HG02763 (cell line): ENCODE results near the gene NEO1.

Source experiments
- ATAC-seq: cut with Tn5 transposase; IDR thresholded peaks from one replicate; pipeline ENCODE4 v1.9.1; 2021; ENCODE audit warnings: mild to moderate bottlenecking, moderate library complexity; ENCODE audit not compliant: unreplicated experiment

NEO1 gene

DNA sequence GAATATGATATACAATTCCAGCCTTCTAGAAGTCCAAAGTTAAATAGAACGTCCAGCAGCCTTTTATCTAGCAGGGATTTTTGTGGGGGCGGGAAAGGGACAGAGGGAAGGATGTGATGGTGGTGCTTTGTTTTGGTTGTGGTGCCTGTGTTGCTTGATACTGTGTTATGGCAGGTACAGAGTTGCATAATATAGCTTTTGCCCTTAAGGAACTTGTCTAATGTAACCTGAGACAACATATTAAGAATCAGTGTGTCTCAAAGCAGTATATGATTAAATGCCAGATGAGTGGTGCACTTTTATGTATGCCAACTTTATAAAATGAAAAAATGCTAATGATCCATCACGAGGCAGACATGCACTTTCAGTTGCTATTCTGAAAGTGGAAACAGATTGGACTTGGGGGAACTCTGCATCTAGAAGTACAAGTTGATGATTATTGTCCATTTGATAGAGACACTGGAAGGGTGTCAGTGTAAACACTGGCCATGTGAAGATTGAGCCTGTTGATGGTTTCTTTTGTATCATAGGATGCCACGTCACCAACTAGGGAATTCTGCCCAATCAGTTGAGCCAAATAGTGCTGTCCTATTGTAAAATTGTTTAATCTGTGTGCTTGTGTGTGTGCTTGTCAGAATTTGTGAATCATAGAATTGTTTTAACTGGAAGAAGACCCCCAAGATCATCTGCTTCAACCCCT lies 23.0 kb downstream of the NEO1 start:
- ATAC-seq, result no peak

DNA sequence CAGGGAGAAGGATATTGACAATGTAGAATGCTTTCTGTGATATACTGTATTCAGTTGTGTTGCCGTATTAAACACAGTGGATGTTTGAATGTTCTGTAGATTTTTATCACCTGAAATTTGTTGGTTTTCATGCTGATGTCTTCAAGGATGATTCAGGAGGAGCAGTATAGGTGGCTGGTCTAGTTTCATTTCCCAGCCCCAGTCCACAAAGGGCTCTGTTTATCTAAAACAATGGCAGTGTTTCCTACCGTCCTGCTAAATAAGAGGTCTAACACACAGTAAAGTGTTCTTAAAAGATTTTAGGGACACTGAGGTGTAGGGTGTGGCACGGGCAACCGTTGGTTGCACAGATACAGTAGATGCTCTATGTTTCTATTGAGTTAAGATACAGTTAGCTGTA lies 26.0 kb downstream of the NEO1 start:
- ATAC-seq, result no peak

DNA sequence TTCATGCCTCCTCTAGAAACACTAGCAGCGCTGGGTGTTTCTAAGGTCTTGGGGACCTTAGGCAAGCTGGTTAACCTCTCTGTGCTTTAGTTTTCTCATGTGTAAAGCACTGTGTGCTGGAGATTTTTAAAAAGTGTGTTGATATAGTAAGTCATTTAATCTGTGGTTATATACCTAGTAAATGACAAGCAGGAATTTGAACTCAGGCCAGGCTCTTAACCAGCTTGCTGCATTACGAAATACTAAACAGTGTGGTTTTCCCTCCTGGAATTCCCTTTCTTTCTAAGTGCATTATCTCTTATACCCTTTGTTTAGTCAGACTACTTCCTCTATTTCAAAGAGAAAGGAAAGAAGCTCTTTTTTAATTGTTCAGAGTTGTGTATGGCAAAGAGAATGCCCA lies 26.5 kb downstream of the NEO1 start:
- no peak for ATAC-seq

DNA sequence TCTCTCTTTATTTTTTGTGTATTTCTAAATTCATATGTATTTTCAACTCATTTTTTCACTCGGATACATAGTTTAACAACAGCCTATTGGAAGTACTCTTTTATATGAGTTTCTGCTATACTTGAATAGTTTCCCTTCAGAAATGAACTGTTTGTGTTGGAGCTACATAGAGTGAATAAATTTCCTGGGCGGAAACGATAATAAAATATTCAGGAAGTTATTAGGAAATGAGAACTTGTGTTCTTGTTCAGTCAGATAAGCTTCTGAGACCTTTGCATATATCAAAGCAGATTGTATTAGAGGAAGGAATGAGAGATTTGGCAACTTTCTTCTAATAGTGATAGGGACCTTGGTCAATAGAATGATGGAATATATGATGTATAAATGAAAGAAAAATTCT lies 27.3 kb downstream of the NEO1 start:
- no peak for ATAC-seq

DNA sequence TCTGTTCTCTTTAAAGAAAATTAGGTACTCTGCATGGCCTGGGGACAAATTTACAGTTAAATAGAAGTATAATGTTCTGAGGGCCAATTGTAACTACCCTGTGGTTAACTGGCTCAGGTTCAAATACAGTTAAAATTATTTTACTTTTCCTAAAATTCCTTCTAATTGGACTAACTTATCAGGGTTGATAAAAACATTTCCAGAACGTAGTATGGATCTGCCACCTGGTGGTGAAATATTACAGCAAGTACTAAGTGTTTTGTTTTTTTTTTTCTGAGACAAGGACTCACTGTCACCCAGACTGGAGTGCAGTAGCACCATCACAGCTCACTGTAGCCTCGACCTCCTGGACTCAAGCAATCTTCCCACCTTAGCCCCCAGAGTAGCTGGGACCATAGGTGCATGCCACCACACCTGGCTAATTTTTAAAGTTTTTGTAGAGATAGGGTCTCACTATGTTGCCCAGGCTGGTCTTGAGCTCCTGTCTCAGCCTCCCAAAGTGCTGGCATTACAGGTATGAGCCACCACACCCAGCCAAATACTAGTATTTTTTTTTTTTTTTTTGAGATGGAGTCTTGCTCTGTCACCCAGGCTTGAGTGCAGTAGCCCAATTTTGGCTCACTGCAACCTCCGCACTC lies 29.2 kb downstream of the NEO1 start:
- no peak for ATAC-seq

DNA sequence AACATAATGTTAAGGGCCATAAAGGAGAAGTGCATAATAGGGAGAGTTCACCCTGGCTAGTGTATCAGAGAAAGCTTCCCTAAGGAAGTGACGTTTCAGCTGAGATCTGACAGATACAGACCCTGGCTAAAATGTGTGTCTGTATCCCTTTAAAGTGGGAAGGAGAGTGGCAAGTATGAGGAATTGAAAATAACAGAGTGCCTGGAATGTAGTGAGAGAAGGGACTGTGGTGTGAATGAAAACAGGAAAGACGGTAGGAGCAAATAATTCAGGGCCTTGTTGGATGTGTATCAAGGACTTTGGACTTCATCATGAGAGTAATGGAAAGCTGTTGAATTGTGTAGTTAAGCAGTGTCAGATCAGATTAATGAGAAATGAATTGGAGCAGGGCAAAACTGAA lies 30.5 kb downstream of the NEO1 start:
- no peak for ATAC-seq

DNA sequence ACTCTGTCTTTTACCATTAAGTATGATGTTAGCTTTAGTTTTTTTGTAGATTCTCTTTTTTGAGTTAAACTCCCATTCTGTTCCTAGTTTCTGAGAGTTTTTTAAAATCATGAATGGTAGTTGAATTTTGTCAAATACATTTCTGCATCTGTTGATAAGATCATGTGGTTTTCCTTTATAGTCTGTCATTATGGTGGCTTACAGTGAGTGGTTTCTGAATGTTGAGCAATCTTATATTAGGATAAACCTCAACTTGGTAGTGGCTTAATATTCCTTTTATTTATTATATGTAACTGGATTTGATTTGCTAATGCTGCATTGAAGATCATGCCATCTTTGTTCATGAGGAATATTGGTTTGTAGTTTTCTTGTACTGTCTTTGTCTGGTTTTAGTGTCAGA lies 34.8 kb downstream of the NEO1 start:
- no peak for ATAC-seq

DNA sequence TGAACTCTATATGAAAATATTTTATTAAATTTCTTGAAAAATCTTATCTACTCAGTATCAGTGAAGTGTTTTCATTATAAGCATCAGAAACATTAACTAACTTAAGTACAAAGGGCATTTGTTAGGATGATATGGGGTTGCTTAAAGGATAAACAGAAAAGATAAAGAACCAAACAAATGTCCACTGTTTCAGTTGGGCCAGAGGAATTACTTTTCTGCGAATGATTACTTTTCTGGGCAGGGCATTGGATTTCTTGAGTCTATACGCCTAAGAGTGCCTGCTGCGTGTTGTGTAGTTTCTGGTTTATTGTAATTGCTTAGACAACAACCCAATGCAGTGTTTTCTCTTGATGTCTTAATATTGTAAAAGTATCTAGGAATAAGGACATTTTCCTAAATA lies 52.8 kb downstream of the NEO1 start:
- no peak for ATAC-seq

DNA sequence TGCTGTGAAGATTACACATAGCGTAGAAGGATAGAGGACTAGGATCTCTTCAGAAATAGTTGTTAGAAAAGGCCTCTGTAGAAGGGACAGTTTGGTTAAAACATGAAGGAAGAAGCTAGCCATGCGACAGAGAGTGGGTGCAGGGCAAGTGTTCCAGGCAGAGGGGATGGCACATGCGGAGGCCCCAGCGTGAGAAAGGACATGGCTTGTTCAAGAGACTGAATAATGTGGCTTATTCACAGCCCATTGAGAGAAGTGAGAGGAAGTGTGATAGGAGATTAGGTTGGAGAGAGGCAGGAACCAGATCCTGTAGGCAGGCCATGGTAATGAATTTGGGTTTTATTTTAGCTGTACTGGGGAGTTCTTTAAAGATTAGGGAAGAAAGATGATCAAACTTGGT lies 56.4 kb downstream of the NEO1 start:
- ATAC-seq, result no peak

DNA sequence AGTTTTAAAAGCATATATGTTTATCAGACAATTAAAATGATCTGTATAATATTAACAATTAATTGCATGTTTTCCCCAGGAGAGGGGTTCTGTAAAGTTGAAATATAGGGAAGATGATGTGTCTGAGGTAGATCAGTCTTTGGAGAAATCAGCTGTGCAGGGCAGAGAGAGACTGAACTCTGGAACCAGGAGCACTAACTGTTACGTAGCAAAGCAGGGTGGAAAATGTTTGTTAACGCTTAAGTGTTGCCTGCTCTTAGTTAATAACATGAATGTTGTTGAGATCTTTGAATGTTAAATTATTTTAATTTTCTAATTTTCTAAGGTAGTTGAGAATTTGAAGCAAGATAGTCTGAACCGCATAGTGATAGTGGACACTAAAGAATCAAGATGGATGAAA lies 57.5 kb downstream of the NEO1 start:
- no peak for ATAC-seq

DNA sequence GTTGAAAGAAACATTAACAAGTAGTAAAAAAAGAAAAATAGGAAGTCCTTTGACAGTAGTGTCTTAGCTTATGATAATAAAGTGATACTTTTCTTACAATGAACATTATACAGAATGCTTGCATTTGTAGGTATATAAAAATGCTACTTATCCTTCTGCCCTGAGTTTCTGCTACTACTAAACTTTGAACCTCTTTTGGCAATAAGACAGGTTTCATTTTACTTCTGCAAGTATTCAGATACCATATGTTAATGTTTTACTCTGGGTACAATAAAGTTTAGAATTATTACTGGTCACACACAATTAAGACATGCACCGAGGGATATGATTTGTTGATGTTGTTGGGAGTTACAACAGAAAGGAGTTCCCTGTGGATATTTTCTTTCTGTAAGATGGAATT lies 57.9 kb downstream of the NEO1 start:
- ATAC-seq, result no peak

DNA sequence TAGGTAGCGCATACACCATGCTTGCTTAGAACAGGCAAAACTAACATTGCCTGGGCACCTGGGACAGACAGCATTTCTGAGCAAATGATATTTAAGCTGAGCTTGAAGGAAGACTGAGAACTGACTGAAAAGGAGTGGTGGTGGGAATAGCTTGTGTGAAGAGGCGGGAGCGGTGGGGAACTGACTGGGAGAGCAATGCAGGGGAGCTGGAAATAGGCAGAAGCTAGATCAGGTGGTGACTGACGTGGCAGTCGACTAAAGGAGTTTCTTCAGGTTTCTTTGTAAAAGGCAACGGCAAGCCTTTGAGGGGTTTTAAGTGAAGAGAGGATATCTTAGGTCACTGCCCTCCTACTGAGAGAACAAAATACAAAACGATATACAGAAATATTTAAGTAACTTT lies 61.8 kb downstream of the NEO1 start:
- ATAC-seq, result no peak

DNA sequence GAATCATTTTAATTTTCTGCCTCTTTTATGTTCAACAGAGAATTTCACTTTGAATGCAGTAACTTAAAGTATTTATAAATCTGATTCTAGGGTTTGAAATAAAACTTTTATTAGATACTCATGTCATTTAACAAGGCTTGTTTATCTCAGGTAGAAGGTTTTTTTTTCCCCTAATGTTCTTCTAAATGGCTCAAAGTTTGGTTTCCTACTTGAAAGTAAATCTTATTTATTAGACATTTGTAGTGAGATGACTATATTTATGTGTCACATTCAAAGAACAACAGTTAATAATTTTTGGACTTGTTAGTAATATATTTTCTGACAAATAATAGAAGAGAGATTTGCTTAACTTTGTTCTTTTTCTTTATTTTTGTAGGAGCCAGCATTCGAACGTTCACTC lies 63.9 kb downstream of the NEO1 start:
- ATAC-seq, result no peak

DNA sequence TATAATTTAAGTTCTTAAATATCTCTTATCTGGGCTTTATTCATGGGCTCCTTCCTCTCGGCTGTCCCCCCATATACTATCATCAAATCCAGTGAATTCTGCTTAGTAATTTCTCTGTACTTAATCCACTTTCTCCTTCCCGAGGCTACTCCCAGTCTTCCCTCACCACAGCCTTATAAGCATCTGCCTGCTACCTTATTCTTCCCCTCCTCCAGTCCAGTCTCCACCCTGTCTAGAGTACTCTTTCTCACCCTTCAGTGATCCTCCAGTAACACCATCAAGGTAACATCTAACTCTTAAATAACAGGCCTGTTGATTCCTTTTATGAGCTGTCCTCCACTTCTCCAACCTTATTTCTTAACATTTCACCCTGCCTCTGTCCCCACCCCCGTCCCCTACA lies 65.8 kb downstream of the NEO1 start:
- no peak for ATAC-seq

DNA sequence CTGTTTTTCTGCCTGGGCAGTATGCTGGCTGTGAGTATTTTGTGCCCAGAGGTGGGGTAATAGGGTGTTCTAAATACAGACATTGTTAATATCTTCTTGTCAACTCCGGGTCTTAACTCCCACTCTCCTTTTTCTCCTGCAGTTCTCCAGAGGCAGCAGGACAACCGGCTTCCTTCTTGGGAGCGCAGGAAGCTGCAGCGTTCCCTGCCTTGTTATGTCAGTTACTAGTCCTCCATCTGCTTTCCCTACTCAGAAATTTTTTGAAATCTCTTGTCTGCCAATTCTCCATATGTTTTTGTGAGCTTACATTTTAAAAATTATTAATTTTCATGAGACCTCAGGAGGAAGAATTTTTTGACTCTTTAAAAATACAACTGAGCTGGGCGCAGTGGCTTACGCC lies 67.2 kb downstream of the NEO1 start:
- no peak for ATAC-seq

DNA sequence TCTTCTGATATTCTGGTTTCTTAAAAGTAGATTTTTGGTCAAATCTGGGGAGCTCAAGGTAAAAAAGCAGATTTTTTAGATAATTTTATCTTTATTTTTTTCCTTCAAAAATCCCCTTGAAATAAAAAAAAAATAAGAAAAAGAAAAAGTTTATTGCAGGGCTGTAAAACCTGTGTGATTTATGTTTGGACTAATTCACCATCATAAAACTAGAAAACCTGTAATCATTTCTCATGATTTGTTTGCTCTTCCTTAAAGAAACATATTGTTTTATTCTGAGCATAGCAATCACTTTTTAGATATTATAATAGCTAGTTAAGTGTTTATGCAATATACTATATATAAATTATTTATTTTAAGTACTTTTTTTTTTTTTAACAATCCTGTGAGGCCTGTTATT lies 68.0 kb downstream of the NEO1 start:
- no peak for ATAC-seq

DNA sequence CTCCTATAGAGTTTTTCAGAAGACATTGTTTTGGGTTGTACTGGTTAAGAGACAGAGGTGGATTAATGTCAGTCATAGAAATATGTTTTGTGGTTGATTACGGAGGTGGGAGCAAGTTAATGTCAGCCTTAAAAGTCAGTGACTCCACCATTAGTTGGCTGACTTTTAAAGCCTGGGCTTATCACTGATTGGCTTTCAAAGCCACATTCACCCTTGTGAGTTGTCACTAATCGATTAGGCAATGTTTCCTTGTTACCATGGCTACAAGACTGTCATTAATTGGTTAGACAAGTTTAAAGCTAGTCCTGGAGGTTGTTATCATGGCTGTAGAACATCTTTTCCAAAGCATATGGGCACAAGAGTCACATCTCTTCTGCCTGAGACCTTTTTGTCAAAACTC lies 73.0 kb downstream of the NEO1 start:
- no peak for ATAC-seq

DNA sequence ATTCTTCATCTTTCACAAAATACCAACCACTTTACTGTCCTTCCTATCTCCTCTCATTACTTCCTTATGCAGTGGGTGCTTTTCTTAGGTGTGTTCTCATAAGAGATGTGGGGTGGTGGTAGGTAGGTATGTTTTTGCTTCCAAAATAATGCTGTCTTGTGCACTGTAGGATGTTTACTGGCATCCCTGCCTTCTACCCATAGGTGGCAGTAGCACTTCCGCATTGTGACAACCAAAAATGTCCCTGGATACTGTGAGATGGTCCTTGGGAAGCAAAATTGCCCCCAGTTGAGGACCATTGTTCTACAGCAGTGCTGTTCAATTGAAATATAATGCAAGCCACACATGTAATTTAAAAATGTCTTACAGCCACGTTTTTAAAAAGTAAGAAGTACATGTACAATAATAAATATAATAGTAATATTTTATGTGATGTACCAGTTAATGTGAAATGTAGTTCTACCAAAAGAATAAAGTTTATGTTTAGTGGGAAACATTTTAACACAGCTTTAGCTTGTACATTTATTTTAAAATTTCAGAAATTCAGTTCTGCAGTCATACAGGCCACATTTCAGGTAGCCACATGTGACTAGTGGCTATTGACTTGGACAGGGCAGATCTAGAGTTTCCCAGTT lies 75.2 kb downstream of the NEO1 start:
- ATAC-seq, result no peak

DNA sequence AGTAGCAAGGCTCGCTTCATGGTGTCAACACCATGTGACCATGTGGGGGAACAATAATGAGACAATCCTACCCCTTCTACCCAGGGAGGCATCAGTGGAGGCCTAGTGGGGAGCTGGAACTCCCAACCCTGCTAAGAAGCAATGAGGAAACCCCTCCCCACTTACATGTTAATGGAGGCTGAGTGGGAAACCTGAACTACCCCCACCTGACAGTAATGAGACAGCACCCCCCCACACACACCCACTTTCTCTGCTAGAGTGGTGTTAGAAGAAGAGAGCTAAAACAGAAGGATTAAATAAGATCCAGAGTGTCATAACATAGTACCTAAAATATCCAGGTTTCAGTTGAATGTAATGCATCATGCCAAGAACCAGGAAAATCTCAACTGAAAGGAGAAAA lies 78.6 kb downstream of the NEO1 start:
- ATAC-seq, result no peak

DNA sequence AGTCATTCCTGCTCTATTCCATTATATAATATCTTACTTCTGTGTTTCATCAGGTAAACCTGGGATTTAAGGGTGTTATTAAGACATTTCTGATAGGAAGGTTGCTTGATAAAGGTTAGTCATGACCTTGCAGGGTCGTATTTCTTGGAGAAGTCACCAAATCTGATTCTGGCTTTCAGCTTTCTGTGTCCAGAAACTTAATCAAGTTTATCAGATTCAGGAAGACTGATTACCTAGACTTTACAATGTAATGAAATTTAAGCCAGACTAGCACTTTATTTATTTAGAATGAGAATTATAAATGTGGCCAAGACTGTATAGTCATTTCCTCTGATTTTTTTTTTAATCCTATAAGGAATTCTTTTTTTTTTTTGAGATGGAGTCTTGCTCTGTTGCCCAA lies 81.9 kb downstream of the NEO1 start:
- ATAC-seq, result no peak

DNA sequence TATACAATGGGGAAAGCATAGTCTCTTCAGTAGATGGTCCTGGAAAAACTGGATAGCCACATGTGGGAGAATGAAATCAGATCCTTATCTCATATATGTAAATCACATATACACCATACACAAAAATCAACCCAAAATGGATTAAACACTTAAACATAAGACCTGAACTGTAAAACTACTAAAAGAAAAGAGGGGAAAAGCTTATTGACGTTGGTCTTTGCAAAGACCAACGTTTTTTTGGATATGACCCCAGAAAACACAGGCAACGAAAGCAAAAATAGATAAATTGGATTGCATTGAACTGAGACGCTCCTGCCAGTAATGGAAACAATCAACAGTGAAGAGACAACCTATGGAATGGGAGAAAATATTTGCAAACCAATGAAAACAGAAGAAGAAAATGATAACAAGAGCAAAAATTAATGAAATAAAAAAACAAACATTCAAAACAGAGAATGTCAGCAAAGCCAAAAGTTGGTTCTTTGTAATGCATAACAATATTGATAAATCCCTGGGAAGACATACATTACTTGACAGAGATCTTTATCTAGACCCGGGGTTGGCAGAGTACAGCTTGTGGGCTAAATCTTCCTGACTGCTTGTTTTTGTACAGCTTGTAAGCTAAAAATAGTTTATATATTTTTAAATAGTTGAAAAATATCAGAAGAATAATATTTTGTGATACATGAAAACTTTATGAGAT lies 86.9 kb downstream of the NEO1 start:
- no peak for ATAC-seq
